ENCODE measurements around the gene DCLK2. TPM values are rescaled to one million over a fixed set of nuclear protein-coding genes. Genes with fewer than 3 reads are reported as not detected.

The DCLK2 gene
- total and polyA plus RNA-seq, 2 donors (not counting 1 experiment from before 2014, with no cell fraction given), result 0.91 to 3.3 TPM

DNA sequence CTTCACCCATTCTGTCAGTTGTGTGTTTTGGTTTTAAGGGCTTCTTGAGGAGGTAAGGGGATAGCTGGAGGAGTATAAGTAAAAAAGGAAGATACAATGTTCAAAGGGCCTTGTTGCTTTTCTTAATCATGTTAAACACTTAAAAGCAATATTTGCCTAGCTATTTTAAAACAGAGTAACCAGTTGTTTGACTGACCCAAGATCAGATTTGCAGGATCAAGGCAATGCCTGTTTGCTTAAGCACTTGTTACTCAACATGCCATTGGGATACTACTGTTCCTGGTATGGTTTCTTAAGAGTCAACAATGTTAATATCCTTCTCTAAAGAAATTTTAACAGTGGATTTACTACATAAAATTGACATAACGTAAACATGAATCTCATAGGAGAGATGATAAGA, 2.6 kb downstream of the DCLK2 start:
- Mint-ChIP-seq H3K4me1 (peaks cover 15% of the 10 kb centered on the region), H3K27me3 (peaks cover 29% of the 10 kb centered on the region), H3K27ac (no peak overlapping the region), H3K9me3 (ENCODE audit: insufficient read depth) (no peaks in the 10 kb centered on the region), H3K4me3 (peak overlapping the region; percentile 0)
- ChIA-PET POLR2A (no interaction called here), CTCF (no interaction called here)
- intact Hi-C loops (cut with micrococcal nuclease), result no loop called here
- no CpG with 5 or more reads among the region's 1 CpG for WGBS (ENCODE audit: insufficient coverage)
- Histone ChIP-seq H3K9ac (ENCODE audit: low read length) (no peak overlapping the region), H3K27me3 (replicated peaks in 1 of 4; ENCODE audit: control extremely low read depth in 1 of 4, control insufficient read depth in 3 of 4, insufficient read depth in 4 of 4, low read length in 3 of 4) (peaks cover 0 to 28% (median 13%) of the 10 kb centered on the region in 4 experiments), H3K36me3 (replicated peaks in 1 of 2; ENCODE audit: control extremely low read depth in 1 of 2, control insufficient read depth in 1 of 2, extremely low read depth in 1 of 2, insufficient read depth in 2 of 2, low read length in 1 of 2) (no peaks in the 10 kb centered on the region), H4K20me1 (ENCODE audit: control insufficient read depth, insufficient read depth, low read length, poor library complexity, severe bottlenecking) (peaks cover 6% of the 10 kb centered on the region), H3K9me3 (ENCODE audit: control extremely low read depth in 1 of 3, control insufficient read depth in 2 of 3, insufficient read depth in 1 of 3, low read length in 2 of 3) (peaks cover 0 to 4% (median 0%) of the 10 kb centered on the region in 3 donors), H3K4me2 (replicated peaks; ENCODE audit: low read depth, low read length, poor library complexity, severe bottlenecking) (no peak overlapping the region), H3K79me2 (ENCODE audit: control insufficient read depth, insufficient read depth, low read length) (no peaks in the 10 kb centered on the region), H2AFZ (ENCODE audit: insufficient read depth, low read depth, low read length, poor library complexity, severe bottlenecking) (no peak overlapping the region), H3K27ac (ENCODE audit: low read length in 2 of 2) (no peak overlapping the region), H3K4me3 (ENCODE audit: control extremely low read depth in 1 of 5, extremely low read depth in 1 of 5, insufficient read depth in 1 of 5, low read depth in 2 of 5, low read length in 4 of 5) (no peak overlapping the region), H3K4me1 (ENCODE audit: control insufficient read depth in 2 of 2, insufficient read depth in 2 of 2, low read length in 2 of 2) (peaks cover 18 to 21% of the 10 kb centered on the region in 2 donors)
- DNase-seq (no peak), ATAC-seq (ENCODE audit: low read depth) (no peak)
- TF ChIP-seq, protein P1, sequence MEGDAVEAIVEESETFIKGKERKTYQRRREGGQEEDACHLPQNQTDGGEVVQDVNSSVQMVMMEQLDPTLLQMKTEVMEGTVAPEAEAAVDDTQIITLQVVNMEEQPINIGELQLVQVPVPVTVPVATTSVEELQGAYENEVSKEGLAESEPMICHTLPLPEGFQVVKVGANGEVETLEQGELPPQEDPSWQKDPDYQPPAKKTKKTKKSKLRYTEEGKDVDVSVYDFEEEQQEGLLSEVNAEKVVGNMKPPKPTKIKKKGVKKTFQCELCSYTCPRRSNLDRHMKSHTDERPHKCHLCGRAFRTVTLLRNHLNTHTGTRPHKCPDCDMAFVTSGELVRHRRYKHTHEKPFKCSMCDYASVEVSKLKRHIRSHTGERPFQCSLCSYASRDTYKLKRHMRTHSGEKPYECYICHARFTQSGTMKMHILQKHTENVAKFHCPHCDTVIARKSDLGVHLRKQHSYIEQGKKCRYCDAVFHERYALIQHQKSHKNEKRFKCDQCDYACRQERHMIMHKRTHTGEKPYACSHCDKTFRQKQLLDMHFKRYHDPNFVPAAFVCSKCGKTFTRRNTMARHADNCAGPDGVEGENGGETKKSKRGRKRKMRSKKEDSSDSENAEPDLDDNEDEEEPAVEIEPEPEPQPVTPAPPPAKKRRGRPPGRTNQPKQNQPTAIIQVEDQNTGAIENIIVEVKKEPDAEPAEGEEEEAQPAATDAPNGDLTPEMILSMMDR (IDR thresholded peaks at IDR 0.05), result no peak
- no peak for TF ChIP-seq EZH2 (IDR thresholded peaks at IDR 0.05; ENCODE audit: borderline replicate concordance, insufficient read depth, low read depth, low read length, poor library complexity, severe bottlenecking)

DNA sequence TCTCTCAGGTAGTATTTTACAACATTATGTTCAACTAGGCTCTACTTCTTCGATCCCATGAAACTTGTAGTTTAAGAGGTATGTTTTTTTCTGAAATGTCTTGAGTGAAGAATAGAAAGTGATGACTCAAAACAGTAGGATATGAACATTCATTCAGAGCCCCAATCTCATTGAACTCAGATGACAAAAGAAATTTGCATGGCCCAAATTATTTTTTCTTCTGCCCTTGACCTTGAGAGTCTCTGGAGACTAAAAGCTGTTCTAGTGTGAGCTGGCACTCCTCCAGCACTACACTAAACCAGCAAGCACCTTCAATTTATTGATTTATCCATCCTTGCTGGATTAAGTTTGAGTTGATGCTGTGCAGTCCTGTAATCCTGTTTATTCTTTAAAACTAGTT, 4.0 kb downstream of the DCLK2 start:
- Histone ChIP-seq H3K27ac (ENCODE audit: low read length in 2 of 2) (no peak overlapping the region), H3K4me1 (ENCODE audit: control insufficient read depth in 2 of 2, insufficient read depth in 2 of 2, low read length in 2 of 2) (peaks cover 18 to 21% of the 10 kb centered on the region in 2 donors), H4K20me1 (ENCODE audit: control insufficient read depth, insufficient read depth, low read length, poor library complexity, severe bottlenecking) (peaks cover 6% of the 10 kb centered on the region), H3K79me2 (ENCODE audit: control insufficient read depth, insufficient read depth, low read length) (no peaks in the 10 kb centered on the region), H3K4me2 (replicated peaks; ENCODE audit: low read depth, low read length, poor library complexity, severe bottlenecking) (no peak overlapping the region), H3K9ac (ENCODE audit: low read length) (no peak overlapping the region), H2AFZ (ENCODE audit: insufficient read depth, low read depth, low read length, poor library complexity, severe bottlenecking) (no peak overlapping the region), H3K9me3 (ENCODE audit: control extremely low read depth in 1 of 3, control insufficient read depth in 2 of 3, insufficient read depth in 1 of 3, low read length in 2 of 3) (peaks cover 0 to 4% (median 0%) of the 10 kb centered on the region in 3 donors), H3K36me3 (replicated peaks in 1 of 2; ENCODE audit: control extremely low read depth in 1 of 2, control insufficient read depth in 1 of 2, extremely low read depth in 1 of 2, insufficient read depth in 2 of 2, low read length in 1 of 2) (no peaks in the 10 kb centered on the region), H3K27me3 (replicated peaks in 1 of 4; ENCODE audit: control extremely low read depth in 1 of 4, control insufficient read depth in 3 of 4, insufficient read depth in 4 of 4, low read length in 3 of 4) (peaks cover 0 to 17% (median 7%) of the 10 kb centered on the region in 4 experiments), H3K4me3 (ENCODE audit: control extremely low read depth in 1 of 5, extremely low read depth in 1 of 5, insufficient read depth in 1 of 5, low read depth in 2 of 5, low read length in 4 of 5) (no peak overlapping the region)
- CTCF ChIA-PET, result no interaction called here
- Mint-ChIP-seq H3K4me1 (peaks cover 15% of the 10 kb centered on the region), H3K27me3 (peaks cover 18% of the 10 kb centered on the region), H3K9me3 (ENCODE audit: insufficient read depth) (no peaks in the 10 kb centered on the region), H3K27ac (no peak overlapping the region), H3K4me3 (no peak overlapping the region)
- TF ChIP-seq, protein P1 (IDR thresholded peaks at IDR 0.05), result no peak
- no peak for TF ChIP-seq EZH2 (IDR thresholded peaks at IDR 0.05; ENCODE audit: borderline replicate concordance, insufficient read depth, low read depth, low read length, poor library complexity, severe bottlenecking)
- DNase-seq (peak; percentile 20), ATAC-seq (ENCODE audit: low read depth) (no peak)
- POLR2A ChIA-PET, result interaction anchor here (0.7 kb wide), 1 partner anchor 86 kb away, joined by 3 read pairs; no protein-coding TSS in a partner anchor
- WGBS (ENCODE audit: insufficient coverage), result no CpG with 5 or more reads among the region's 1 CpG
- intact Hi-C loops (cut with micrococcal nuclease), result no loop called here
